ENCODE results near the gene SLC34A2.

GRCh38 chr4:25609976-25610375 is 45.7 kb upstream of the SLC34A2 start:
- TF ChIP-seq, protein P1, sequence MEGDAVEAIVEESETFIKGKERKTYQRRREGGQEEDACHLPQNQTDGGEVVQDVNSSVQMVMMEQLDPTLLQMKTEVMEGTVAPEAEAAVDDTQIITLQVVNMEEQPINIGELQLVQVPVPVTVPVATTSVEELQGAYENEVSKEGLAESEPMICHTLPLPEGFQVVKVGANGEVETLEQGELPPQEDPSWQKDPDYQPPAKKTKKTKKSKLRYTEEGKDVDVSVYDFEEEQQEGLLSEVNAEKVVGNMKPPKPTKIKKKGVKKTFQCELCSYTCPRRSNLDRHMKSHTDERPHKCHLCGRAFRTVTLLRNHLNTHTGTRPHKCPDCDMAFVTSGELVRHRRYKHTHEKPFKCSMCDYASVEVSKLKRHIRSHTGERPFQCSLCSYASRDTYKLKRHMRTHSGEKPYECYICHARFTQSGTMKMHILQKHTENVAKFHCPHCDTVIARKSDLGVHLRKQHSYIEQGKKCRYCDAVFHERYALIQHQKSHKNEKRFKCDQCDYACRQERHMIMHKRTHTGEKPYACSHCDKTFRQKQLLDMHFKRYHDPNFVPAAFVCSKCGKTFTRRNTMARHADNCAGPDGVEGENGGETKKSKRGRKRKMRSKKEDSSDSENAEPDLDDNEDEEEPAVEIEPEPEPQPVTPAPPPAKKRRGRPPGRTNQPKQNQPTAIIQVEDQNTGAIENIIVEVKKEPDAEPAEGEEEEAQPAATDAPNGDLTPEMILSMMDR (IDR thresholded peaks at IDR 0.05; ENCODE audit: insufficient read depth, low read depth, low read length), result no peak
- no peak for TF ChIP-seq EZH2 (IDR thresholded peaks at IDR 0.05; ENCODE audit: insufficient read depth, low read length)
